ENCODE results near the gene NR2E3.

DNA sequence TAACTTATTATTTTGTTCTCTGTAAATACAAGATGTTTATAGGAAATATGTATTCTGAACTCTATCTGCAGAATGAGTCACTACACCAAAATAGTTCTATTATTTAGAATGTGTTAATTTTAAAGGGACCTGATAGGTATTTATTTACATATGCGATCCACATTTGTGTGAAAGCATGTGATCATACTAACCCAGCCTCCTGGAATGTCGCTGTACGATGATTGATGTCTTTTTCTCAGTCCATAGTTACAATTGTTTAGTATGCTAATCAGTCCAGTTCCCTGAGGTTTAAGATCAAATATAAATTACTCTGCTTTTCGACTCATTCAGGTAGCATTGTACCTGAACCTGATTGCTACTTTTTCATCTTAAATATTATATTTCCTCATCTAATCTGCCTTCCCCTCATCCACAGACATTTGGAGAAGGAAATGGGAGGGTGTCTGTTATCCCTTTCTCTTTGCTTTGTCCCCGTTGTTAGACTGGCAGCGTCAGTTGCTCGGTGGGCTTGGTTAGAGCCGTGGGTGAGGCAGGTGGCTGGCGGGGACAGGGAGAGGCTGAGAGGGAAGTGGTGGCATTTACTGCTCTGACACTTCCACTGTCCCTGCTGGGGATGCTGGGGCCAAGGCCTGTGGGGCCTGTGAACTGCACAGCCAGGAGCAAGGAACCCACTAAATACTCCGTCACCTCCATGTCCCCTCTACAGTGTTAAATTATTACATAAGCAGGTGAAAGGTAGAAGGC, 27.8 kb upstream of the NR2E3 start:
- TF ChIP-seq EZH2 (IDR thresholded peaks at IDR 0.05; ENCODE audit: borderline replicate concordance, low read depth, low read length, severe bottlenecking) (no peak), CTCF (IDR thresholded peaks at IDR 0.05; ENCODE audit: borderline replicate concordance, extremely low read depth, low read length, poor library complexity, severe bottlenecking) (no peak)
